GM10847 (cell line): ENCODE data around the gene FNTB.

Experiments used
- POLR2A ChIP-seq: IDR thresholded peaks from 2 replicates; pipeline ENCODE4 v1.6.1; 2011; ENCODE audit not compliant: insufficient read length; ENCODE audit errors: extremely low read depth

Gene FNTB

DNA sequence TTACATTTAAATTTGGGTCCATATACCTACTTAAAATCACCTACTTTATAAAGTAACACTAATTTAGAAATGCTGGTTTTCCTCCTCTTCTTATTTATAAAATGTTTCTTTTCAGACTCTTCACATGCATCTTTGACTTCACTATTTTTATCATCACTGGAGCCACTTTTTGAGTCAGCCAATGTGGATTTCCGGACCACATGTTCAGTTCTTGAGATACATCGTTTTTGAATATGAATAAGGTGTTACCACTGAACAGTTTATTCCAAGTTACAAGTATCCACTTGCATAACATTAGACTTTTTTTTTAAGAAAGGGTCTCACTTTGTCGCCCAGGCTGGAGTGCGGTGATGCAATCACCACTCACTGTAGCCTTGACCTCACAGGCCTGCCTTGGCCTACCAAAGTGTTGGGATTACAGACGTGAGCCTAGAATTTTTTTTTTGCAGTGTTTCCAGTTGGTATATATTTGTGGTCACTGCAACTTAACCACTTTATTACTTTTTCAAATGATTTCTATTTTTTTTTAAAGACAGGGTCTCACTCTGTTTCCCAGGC is 5.7 kb downstream of the FNTB start:
- TF ChIP-seq POLR2A, result no peak

DNA sequence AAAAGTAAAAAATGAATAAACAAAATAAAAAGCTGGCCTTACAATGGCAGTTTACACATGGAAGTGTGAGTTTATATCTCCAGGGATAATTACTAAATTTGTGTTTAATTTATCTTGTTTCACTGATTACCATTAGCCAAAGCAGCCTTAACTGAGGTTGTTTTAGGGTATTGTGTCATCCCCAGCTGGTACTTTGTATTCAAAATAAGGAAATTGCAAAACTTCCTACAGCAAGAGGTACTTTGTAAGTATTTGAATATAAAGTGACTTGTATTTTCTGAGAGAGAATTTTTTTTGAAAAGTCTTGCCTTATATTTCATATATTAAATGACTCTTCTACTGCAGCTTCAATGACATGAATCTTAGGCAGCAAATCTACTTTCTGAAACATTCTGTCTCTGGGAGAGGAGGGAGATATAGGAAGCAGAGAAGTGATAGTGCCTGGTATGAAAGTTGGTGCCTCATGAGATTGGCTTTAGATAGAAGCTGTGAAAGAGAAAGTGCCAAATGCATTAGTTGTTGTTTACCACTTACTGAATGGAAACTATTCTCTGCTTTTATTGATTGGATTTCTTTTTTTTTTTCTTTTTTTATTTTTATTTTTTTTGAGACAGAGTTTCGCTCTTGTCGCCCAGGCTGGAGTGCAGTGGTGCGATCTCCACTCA is 6.7 kb downstream of the FNTB start:
- TF ChIP-seq POLR2A, result no peak

DNA sequence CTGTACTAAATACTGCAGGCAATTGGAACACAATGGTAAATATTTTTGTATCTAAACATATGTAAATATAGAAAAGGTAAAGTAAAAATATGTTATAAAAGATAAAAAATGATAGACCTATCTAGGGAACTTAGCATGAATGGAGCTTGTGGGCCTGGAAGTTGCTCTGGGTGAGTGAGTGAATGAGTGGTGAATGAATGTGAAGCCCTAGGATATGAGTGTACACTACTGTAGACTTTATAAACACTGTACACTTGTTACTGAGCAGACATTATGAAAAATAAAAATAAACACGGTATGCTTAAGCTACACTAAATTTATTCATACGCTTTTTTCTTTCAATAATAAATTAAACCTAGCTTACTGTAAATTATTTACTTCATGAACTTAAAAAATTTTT is 7.8 kb downstream of the FNTB start:
- TF ChIP-seq POLR2A, result no peak

DNA sequence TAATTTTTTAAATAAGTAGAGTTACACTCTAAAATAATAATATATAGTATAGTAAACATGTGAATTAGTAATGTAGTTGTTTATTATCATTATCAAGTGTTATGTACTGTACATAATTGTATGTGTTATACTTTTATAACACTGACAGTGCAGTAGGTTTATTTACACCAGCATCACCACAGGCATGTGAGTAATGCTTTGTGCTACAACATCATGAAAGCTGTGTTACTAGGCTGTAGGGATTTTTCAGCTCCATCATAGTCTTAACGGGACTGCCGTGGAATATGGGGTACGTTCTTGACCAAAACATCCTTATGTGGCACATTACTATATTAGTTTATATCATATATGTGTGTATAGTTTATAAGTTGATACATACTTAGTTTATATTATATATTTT is 8.6 kb downstream of the FNTB start:
- TF ChIP-seq POLR2A, result no peak

DNA sequence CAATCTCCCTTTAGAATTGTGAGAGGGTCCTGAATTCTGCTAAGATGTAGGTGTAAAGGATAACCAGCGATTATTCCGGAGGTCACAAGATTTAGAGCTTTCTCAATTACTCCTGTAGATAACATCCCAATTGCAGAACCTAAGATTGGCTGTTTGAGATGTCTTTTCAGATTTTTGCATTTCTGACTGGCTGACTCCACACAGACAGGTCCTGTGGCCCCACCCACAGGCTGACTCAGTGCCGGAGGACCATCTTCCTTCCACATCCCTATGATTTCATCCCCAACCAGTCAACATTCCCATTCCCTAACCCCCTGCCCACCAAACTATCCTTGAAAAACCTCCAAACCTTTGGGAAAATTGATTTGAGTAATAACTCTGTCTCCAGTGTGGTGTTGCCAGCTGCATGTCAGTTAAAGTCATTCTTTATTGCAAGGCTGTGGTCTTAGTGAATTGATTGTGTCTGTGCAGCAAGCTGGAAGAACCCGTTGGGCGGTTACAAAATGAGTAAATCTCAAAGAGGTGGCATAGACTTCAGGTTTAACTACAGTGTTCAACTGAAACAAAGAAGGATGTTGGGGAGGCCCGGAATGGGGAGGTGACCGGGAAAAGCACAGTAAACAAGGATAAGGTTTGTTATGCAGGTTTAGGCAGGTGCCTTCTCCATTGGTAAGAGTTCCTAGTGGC is 10.6 kb downstream of the FNTB start:
- no peak for TF ChIP-seq POLR2A

DNA sequence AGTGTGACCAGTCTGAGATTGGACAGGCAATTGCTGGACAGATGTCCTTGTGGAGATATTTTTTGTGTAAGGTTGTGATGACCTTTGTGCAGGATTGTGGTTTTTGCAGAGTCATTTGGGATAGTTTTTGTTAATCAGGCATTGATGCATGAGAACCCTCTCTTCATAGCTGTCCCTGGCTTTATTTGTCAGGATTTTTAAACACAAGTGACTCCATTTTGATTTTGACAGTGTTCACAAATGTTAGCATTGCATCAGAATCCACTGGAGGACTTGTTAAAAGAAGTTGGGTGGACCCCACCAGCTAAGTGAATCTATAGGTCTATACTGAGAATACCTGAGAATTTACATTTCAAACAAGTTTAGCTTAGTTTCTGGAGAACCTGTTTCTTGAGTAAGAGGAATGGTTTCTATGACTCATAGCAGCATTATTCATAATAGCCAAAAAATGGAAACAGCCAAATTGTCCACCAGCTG is 11.8 kb downstream of the FNTB start:
- TF ChIP-seq POLR2A, result no peak

DNA sequence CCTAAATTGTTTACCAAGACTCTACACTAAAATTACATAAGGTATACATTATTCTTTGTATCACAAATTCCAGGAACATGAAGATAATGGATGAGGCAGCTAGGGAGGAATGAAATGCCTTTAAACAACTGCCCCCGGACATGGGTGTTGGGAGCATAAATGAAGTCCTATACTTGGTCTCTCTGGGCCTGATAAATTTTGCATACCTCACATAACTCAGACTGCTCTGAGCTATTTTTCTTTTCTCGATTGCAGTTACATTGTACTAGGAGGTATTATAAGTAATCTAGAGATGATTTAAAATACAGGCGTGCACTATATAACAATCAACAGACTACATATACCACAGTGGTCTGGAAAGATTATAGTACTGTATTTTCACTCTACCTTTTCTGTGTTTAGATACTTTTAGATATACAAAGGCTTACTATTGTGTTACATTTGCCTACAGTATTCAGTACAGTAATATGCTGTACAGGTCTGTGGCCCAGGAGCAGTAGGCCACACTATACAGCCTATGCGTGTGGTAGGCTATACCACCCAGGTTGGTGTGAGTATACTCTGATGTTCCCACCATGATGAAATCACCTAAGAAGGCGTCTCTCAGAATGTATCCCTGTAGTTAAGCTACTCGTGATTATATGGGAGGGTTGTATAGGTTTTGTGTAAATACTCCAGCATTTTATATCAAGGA is 14.3 kb downstream of the FNTB start:
- TF ChIP-seq POLR2A, result no peak

DNA sequence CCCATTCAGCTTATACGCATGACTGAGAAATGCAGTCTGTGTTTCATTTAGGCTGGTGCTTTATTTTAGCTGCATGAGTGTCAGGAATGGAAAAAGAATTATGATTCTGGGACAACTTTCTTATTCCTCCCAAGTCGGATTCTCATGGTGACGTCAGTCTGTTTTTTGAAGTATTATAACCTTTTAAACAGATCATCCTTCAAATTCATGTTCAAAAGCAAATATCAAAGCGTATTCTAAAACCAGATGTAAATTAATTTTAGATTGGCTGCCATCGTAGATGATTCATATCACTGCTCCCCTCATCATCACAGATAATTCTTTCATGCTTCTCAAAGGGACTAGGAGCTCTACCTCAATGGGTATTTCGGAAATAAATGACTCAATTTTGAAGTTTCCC is 15.0 kb downstream of the FNTB start:
- no peak for TF ChIP-seq POLR2A

DNA sequence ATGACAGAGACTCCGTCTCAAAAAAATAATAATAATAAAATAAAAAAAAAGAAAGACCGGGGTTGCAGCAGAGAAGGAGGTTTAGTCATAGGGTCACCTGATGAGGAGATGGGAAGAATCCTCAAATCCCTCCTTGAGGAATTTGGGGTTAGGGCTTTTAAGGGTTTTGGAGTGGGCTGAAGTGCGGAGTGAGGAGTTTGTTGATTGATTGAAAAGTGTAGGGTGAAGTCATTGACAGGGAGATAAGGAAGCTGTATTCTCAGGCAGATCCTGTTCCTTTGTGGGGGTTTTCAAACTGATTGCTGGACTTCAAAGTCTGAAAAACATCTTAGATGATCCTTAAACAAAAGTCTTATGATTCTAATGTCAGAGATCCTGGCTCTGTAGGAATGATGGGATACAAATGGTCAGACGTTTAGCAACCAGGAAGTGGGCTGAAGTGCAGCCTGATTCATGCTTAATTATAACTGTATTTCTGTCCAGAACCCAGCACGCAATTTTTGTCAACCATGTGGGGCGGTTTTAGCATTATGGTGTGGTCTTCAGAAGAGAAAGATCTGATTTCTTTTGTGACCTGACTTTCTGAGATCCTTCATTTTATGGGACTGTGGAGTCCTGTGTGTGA is 16.0 kb downstream of the FNTB start:
- no peak for TF ChIP-seq POLR2A

DNA sequence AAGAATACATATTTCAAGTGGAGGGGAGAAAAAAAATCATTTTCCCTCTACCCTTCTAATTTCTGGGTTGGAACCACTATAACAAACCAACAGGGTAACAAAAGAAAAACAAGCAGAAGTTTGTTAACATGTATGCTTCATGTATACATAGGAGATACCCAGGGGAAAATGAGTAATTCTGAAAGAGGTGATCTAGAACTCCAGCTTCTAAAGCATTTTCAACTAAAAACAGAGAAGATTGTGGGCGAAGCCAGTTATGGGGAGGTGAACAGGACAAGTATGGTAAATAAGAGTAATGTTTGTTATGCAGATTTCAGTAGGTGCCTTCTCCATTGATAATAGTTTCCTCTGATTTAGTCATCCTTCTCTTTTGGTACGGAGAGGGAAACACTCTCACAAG is 16.7 kb downstream of the FNTB start:
- no peak for TF ChIP-seq POLR2A

DNA sequence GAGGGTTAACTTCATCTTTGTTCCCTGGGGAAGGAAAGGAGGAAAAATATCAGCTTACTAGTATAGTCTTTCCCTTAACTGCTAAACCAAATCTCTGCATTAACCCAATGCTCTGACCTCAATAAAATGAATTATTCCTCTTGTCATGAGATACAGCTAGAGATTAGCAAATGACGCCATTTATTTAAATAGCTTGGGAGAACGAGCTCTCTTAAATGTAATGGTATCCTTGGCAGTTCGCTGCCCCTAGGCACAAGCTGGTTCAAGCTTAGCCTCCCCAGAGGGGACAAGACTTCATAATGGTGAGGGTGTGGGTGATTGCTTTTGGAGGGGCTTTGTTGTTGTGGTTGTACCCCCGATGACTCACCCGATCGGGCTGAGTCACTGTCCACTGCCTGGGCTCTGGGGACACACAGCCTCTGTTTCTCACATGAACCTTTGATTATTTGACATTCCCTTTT is 19.6 kb downstream of the FNTB start:
- no peak for TF ChIP-seq POLR2A

DNA sequence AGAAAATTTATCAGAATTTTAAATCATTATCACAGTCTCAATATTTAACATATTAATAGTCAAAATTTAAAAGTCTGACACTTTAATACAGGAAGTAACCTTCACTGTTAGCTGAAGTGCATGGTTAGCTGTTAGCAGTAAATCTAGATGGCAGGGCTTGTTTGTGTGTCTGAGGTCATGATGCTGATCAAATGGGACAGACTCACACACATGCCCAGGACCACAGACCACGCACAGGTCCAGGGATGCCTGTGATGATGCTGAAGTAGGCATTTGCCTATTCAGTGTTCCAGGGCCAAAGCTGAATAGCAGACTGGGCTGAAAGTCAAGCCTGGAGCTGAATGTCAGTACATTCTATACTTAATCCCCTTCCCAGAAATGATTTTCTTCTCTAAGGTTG is 20.5 kb downstream of the FNTB start:
- TF ChIP-seq POLR2A, result no peak

DNA sequence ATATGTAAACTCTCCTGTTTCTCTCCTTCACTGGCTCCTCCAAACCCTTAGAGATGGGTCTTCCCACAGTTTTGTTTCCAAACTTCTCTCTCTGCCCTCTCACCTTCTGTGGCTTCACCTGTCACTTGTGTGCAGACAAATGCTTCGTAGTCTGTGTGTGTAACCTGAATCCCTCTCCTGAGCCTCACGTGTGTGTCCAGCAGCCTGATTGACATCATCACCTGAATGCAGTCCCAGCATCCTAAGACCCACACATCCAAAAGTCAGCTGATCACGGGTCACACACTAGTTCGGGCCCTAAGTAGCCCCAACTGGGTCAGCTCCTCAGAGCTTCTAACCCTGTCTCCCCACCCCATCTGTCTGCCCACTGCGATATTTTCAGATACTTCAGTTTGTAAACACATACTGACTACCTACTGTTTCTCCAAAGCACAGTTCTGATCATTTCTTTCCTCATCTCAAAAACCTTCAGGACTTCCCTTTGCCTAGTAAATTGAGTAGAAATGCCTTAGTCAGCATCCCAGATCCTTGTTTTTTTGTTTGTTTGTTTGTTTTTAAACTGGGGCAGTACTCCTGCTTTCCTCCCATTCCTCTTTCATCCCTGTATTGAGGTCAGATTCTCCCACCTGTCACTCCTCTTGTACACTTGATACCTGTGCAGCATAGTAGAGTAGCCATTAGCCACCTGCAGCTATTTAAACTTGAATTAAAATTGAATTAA is 23.7 kb downstream of the FNTB start:
- TF ChIP-seq POLR2A, result no peak

DNA sequence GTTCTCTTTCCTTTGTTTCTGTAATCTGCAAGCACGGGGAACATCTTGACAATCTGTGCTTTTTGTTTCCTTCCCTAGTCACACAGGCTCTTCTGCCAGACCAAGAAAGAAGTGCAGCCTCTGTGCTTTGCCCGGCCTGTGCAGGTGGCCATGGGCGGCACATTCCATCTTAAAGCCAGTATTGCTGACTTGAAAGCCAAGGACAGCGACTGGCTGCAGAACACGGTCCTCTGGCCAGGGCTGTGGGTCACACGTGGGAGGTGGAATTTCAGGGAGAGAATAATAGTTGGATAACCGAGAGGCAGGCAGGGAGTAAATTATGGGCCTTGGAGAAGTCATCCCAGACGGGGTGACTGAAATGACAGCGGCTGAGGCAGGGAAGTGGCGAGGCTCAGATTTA is 24.8 kb downstream of the FNTB start:
- TF ChIP-seq POLR2A, result no peak

DNA sequence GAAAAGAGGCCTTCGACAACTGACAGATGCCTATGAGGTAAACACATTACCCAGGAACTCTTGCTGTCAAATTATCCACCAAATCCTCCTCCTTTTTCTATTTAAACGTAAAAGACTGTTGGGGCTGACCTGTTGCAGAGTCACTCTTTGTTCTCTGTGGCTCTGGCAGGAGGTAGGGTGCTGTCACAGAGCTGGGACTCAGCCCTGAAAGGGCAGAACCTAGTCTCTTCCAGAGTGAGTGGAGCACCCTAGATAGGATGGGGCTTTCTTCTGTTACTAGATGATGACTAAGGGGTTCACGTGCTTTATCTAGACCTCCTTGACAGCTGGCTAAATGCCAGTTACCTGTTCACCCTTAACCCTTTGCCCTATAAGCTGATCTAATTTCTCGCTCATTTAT is 25.7 kb downstream of the FNTB start:
- TF ChIP-seq POLR2A, result no peak
